ENCODE data around the gene NFIA.

GRCh38 chr1:61504852-61505390 is 422.6 kb downstream of the NFIA start:
- TF ChIP-seq, protein P1, sequence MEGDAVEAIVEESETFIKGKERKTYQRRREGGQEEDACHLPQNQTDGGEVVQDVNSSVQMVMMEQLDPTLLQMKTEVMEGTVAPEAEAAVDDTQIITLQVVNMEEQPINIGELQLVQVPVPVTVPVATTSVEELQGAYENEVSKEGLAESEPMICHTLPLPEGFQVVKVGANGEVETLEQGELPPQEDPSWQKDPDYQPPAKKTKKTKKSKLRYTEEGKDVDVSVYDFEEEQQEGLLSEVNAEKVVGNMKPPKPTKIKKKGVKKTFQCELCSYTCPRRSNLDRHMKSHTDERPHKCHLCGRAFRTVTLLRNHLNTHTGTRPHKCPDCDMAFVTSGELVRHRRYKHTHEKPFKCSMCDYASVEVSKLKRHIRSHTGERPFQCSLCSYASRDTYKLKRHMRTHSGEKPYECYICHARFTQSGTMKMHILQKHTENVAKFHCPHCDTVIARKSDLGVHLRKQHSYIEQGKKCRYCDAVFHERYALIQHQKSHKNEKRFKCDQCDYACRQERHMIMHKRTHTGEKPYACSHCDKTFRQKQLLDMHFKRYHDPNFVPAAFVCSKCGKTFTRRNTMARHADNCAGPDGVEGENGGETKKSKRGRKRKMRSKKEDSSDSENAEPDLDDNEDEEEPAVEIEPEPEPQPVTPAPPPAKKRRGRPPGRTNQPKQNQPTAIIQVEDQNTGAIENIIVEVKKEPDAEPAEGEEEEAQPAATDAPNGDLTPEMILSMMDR (IDR thresholded peaks at IDR 0.05): no peak
- TF ChIP-seq POLR2A (IDR thresholded peaks at IDR 0.05): no peak
